Tibial artery (tissue), 4 donors: ENCODE results near the gene PDGFD.

ENCODE experiments used
- DNase-seq, 2 donors: peaks; one replicate each; pipeline ENCODE4 v3.0.0-alpha.2; 2019
- H3K27ac ChIP-seq, 2 donors: fragments of 200-600 bp; sonication (generic) in 1 of 2; 1 replicate in 1 of 2; 2 replicates in 1 of 2; pipeline ENCODE4 v1.5.1; 2018 to 2019; ENCODE audit warnings: mild to moderate bottlenecking in 1 of 2
- H3K27me3 ChIP-seq, 2 donors: fragments of 200-600 bp; sonication (generic) in 1 of 2; one replicate each; pipeline versions ENCODE4 v1.5.1 to v1.6.0; 2016 to 2019
- H3K36me3 ChIP-seq, 3 donors: fragments of 200-600 bp; sonication (generic) in 2 of 3; one replicate each; pipeline ENCODE4 v1.5.1; 2016 to 2019; ENCODE audit warnings: mild to moderate bottlenecking in 2 of 3
- H3K4me1 ChIP-seq, 4 donors: fragments of 200-600 bp; sonication (generic) in 2 of 4; 1 replicate in 3 of 4; 2 replicates in 1 of 4; pipeline ENCODE4 v1.5.1; 2016 to 2019
- H3K4me3 ChIP-seq, 2 donors: fragments of 200-600 bp; sonication (generic) in 1 of 2; 1 replicate in 1 of 2; 2 replicates in 1 of 2; pipeline ENCODE4 v1.5.1; 2018 to 2019; ENCODE audit warnings: mild to moderate bottlenecking in 2 of 2
- H3K9me3 ChIP-seq, 3 donors: fragments of 200-600 bp; sonication (generic) in 1 of 3; one replicate each; pipeline ENCODE4 v1.5.1; 2016 to 2019
- CTCF ChIP-seq, 2 experiments: fragments of 200-600 bp in 1 of 2; fragments of 450-650 bp in 1 of 2; IDR thresholded peaks; one replicate each; pipeline ENCODE4 v1.5.1; 2017 to 2019; ENCODE audit warnings: antibody characterized with exemption in 2 of 2, mild to moderate bottlenecking in 1 of 2, moderate library complexity in 1 of 2
- intact Hi-C: fragments of 100-400 bp; cut with DNase I; formaldehyde crosslinking; loops from one replicate; pipeline ENCODE4 v1.15.0; 2023; ENCODE audit warnings: low total_unique reads

Gene PDGFD

GRCh38 chr11:104146421-104146820 is 17.5 kb downstream of the PDGFD start:
- H3K36me3 ChIP-seq, result no peaks in the 10 kb centered on the region
- intact Hi-C loops, result no loop called here
- no peak overlapping the region for H3K27ac ChIP-seq
- no peak for TF ChIP-seq CTCF (IDR thresholded peaks at IDR 0.05)
- H3K9me3 ChIP-seq, result peaks cover 0 to 5% (median 0%) of the 10 kb centered on the region in 3 donors
- no peaks in the 10 kb centered on the region for H3K27me3 ChIP-seq
- peaks cover 0 to 3% (median 0%) of the 10 kb centered on the region in 4 donors for H3K4me1 ChIP-seq
- DNase-seq, result no peak
- no peak overlapping the region for H3K4me3 ChIP-seq

DNA sequence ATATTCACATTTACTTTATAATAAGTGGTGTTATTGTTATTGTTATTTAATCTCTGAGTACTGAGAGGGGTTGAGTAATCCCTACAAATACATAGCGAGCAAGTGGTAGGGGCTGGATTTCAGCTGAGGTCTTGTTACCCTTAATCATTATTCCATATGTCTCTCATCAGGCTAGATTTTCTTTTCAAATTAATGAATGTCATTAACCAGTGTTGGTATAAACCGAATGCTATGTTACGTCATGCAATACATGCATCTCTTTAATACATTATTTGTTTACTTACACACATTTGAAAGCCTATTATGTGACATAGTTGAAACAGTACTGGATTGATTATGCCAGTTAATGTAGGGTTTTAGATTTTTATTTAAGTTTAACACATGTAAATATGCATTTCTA is 18.9 kb downstream of the PDGFD start:
- no peak for TF ChIP-seq CTCF (IDR thresholded peaks at IDR 0.05)
- no peak for DNase-seq
- H3K4me3 ChIP-seq, result no peak overlapping the region
- peaks cover 0 to 3% (median 0%) of the 10 kb centered on the region in 4 donors for H3K4me1 ChIP-seq
- H3K27me3 ChIP-seq, result no peaks in the 10 kb centered on the region
- intact Hi-C loops, result no loop called here
- H3K36me3 ChIP-seq, result no peaks in the 10 kb centered on the region
- no peaks in the 10 kb centered on the region for H3K9me3 ChIP-seq
- no peak overlapping the region for H3K27ac ChIP-seq

GRCh38 chr11:104142698-104143097 is 21.2 kb downstream of the PDGFD start:
- no peaks in the 10 kb centered on the region for H3K27me3 ChIP-seq
- no peak overlapping the region for H3K27ac ChIP-seq
- DNase-seq, result no peak
- H3K4me1 ChIP-seq, result peaks cover 0 to under 1% (median 0%) of the 10 kb centered on the region in 4 donors
- TF ChIP-seq CTCF (IDR thresholded peaks at IDR 0.05), result no peak
- H3K36me3 ChIP-seq, result no peaks in the 10 kb centered on the region
- intact Hi-C loops, result no loop called here
- H3K4me3 ChIP-seq, result no peak overlapping the region
- H3K9me3 ChIP-seq, result no peaks in the 10 kb centered on the region

GRCh38 chr11:104136861-104137260 is 27.1 kb downstream of the PDGFD start:
- no peak for TF ChIP-seq CTCF (IDR thresholded peaks at IDR 0.05)
- intact Hi-C loops, result no loop called here
- H3K36me3 ChIP-seq, result no peaks in the 10 kb centered on the region
- H3K4me1 ChIP-seq, result peaks cover 0 to 5% (median 0%) of the 10 kb centered on the region in 4 donors
- no peak overlapping the region for H3K27ac ChIP-seq
- DNase-seq, result no peak
- H3K4me3 ChIP-seq, result no peak overlapping the region
- H3K9me3 ChIP-seq, result no peaks in the 10 kb centered on the region
- H3K27me3 ChIP-seq, result no peaks in the 10 kb centered on the region

DNA sequence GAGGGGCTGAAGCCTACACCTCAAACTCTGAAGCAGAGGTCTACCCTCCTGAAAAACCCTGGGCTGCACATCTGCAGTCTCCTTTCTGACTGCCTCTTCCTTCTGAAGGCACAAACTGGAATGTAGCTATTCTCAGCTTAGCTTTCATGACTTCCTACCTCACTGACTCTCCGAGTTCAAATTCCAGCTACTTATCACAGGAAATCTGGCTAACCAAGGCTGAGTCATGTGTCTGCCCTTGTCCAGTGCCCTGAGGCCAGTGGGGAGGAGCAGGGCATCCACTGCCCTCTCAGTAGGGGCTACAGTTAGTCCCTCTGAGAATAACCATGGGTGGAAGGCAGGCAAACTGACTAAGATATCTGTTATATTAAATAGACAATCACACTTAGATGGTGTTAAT is 29.2 kb downstream of the PDGFD start:
- H3K27me3 ChIP-seq, result no peaks in the 10 kb centered on the region
- no peak overlapping the region for H3K27ac ChIP-seq
- TF ChIP-seq CTCF (IDR thresholded peaks at IDR 0.05), result no peak
- no peak for DNase-seq
- intact Hi-C loops, result no loop called here
- H3K4me1 ChIP-seq, result peaks cover 0 to 5% (median 0%) of the 10 kb centered on the region in 4 donors
- no peaks in the 10 kb centered on the region for H3K36me3 ChIP-seq
- H3K4me3 ChIP-seq, result no peak overlapping the region
- no peaks in the 10 kb centered on the region for H3K9me3 ChIP-seq

DNA sequence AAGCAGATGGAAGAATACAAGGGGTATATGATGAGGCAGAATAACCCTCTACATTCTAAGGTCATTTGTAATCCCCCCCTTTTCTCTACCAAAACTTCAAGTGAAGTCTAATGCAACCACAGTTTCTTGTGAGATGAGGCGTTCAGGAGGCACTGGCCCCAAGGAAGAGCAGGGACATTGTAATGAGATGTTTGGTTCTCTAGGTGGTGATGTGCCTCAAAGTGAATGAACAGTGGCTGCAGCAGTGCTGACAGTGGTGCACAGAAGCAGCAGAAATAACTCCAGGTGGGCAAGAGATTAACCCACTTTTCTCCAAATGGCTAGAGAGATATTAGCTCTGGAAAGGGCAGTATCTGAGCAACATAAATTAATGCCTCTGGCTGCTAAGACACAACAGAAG is 33.8 kb downstream of the PDGFD start:
- peaks cover 0 to 5% (median 0%) of the 10 kb centered on the region in 4 donors for H3K4me1 ChIP-seq
- intact Hi-C loops, result no loop called here

More for the DNA sequence above, 33.8 kb downstream of the PDGFD start:
- no peaks in the 10 kb centered on the region for H3K27me3 ChIP-seq
- H3K4me3 ChIP-seq, result no peak overlapping the region
- H3K36me3 ChIP-seq, result no peaks in the 10 kb centered on the region
- H3K27ac ChIP-seq, result no peak overlapping the region
- DNase-seq, result no peak
- H3K9me3 ChIP-seq, result no peaks in the 10 kb centered on the region
- no peak for TF ChIP-seq CTCF (IDR thresholded peaks at IDR 0.05)
